Fibroblast of mammary gland (primary cell): Measurements from ENCODE around the gene UGP2.
"Not testable (repeated sequence)": the region's sequence is repeated elsewhere in the genome, so short reads cannot be mapped to it uniquely, and the experiment has no call there.

Experiments
- DNase-seq: peaks from one replicate; pipeline ENCODE4 v3.0.0-alpha.2; 2010; ENCODE audit warnings: low read depth
- H3K4me3 ChIP-seq: 2 replicates; pipeline ENCODE4 v1.5.1; 2011; ENCODE audit warnings: low read depth, mild to moderate bottlenecking, low read length, moderate library complexity; ENCODE audit not compliant: control insufficient read depth
- CTCF ChIP-seq: conservative IDR thresholded peaks from 2 replicates; pipeline ENCODE4 v1.5.1; 2011; ENCODE audit warnings: low read depth, low read length, inconsistent platforms; ENCODE audit not compliant: control insufficient read depth, insufficient read depth

UGP2 gene

GRCh38 chr2:63845866-63846265 is 4.2 kb downstream of the UGP2 start:
- DNase-seq = no peak
- H3K4me3 ChIP-seq = no peak overlapping the region
- no peak for TF ChIP-seq CTCF

- no peak for TF ChIP-seq CTCF
- no peak overlapping the region for H3K4me3 ChIP-seq
These were observed 4.8 kb downstream of the UGP2 start for GRCh38 chr2:63846487-63846886.

GRCh38 chr2:63847571-63847970 is 5.9 kb downstream of the UGP2 start:
- not testable (repeated sequence) for H3K4me3 ChIP-seq, DNase-seq

More at GRCh38 chr2:63846487-63846886, 4.8 kb downstream of the UGP2 start:
- peak; percentile 33 for DNase-seq

GRCh38 chr2:63849381-63850203 is 7.9 kb downstream of the UGP2 start:
- no peak for TF ChIP-seq CTCF
- DNase-seq = no peak
- no peak overlapping the region for H3K4me3 ChIP-seq

- DNase-seq = no peak
- no peak for TF ChIP-seq CTCF
- no peak overlapping the region for H3K4me3 ChIP-seq
These were observed 8.5 kb downstream of the UGP2 start for GRCh38 chr2:63850204-63850571.

- H3K4me3 ChIP-seq = no peak overlapping the region
- no peak for TF ChIP-seq CTCF
- no peak for DNase-seq
These were observed 9.0 kb downstream of the UGP2 start for GRCh38 chr2:63850649-63851048.

GRCh38 chr2:63851691-63852311 is 10.1 kb downstream of the UGP2 start:
- no peak for DNase-seq
- TF ChIP-seq CTCF = no peak
- no peak overlapping the region for H3K4me3 ChIP-seq
